A549 treated with Mapracorat at 1 μM for 4 hours (cell line): ENCODE results near the gene KLHL5. TPM values are rescaled to one million over a fixed set of nuclear protein-coding genes. Genes with fewer than 3 reads are reported as not detected.

Experiments used
- total RNA-seq: library from RNA; stranded (reverse); fragments of 200-300 nt; extraction: Qiagen RNA extraction; gene quantifications from 5 replicates; pipeline ENCODE4 v1.2.3, GENCODE V29; 2022

KLHL5 gene
- total RNA-seq, result 43.7 to 61.1 TPM (median 55.1 TPM) in 5 replicates

DNA sequence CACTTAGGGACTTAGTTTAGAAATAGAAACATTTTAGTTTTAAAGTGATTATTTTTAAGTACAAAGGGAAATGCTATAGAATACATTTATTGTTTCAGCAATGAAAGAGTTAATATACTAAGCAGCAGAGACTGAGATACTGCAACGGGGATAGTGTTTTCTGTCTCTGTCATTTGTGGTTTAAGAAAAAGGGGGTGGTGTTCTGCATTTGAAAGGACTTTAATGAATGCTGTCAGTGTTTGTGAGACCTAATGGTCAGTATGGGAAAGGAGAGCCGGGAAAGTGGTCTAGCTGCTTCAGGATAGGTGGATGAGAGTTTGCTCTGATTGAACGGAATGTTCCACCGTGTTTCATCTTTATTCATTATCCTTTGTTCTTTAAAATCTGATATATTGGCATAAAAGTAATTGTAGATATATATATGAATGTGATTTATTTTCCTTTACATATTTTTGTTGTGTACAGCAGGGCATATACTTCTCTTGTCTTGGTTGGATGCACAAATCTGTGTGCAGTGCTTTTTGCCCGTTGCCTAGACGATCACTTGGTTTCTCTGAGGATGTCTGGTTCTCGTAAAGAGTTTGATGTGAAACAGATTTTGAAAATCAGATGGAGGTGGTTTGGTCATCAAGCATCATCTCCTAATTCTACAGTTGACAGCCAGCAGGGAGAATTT, at the start of gene KLHL5:
Gene KLHL5, plus strand, starts transcription at position 139 of the 676 bp plus-strand sequence. Its CDS starts 421 bp downstream, at position 560.

GRCh38 chr4:39032218-39033085, 29.6 kb upstream of the KLHL5 start, which contains the start of gene TMEM156:
Gene TMEM156 (minus strand): TSS chr4:39032409. CDS start chr4:39032313, 96 bp downstream.

Other genes with a start within 250 kb of the KLHL5 start
- 2.3 to 3.0 TPM (median 2.3 TPM) in 5 replicates for gene TLR6, start 205.4 kb upstream of the KLHL5 start, total RNA-seq
- 20.2 to 37.2 TPM (median 32.4 TPM) in 5 replicates for gene FAM114A1, start 194.4 kb upstream of the KLHL5 start, total RNA-seq
- 18.6 to 22.7 TPM (median 20.8 TPM) in 5 replicates for gene TMEM156, start 29.8 kb upstream of the KLHL5 start, total RNA-seq
- gene WDR19, start 120.3 kb downstream of the KLHL5 start, total RNA-seq, result 7.2 to 9.2 TPM (median 8.8 TPM) in 5 replicates